T-cell (primary cell): ENCODE data around the gene SCAND1. TPM values are rescaled to one million over a fixed set of nuclear protein-coding genes. Genes with fewer than 3 reads are reported as not detected.
"Not testable (repeated sequence)": the region's sequence is repeated elsewhere in the genome, so short reads cannot be mapped to it uniquely, and the experiment has no call there.

ENCODE experiments used
- ATAC-seq, 4 experiments: fragments of 200-7000 bp in 3 of 4; fragments of 150-1000 bp in 1 of 4; cut with Tn5 transposase; replicated peaks in 1 of 4; 1 replicate in 3 of 4; 2 replicates in 1 of 4; pipeline ENCODE4 v1.10.0; 2021; ENCODE audit warnings: moderate library complexity in 3 of 4, mild to moderate bottlenecking in 2 of 4, moderate number of reproducible peaks in 1 of 4
- CTCF ChIA-PET, 2 donors: fragments of 300-600 bp; sonication (Branson Sonifier 250); formaldehyde crosslinking; loops; one replicate each; lab custom pipeline; 2022; ENCODE audit warnings: antibody characterized with exemption in 2 of 2; lab: Charles Lee
- POLR2A ChIA-PET, 2 donors: fragments of 300-600 bp; sonication (Branson Sonifier 250); formaldehyde crosslinking; loops; one replicate each; lab custom pipeline; 2022; ENCODE audit warnings: antibody characterized with exemption in 2 of 2; lab: Charles Lee
- DNase-seq, 35 experiments: peaks; one replicate each; pipeline versions ENCODE4 v3.0.0 to v3.0.0-alpha.2; 2013 to 2023
- H3K27ac ChIP-seq: one replicate; pipeline ENCODE4 v1.5.1; 2013; ENCODE audit warnings: low read length
- H3K27me3 ChIP-seq, 2 experiments: replicated peaks in 1 of 2; 1 replicate in 1 of 2; 2 replicates in 1 of 2; pipeline versions ENCODE4 v1.6.1 to v1.7.0; 2013; ENCODE audit warnings: low read length in 1 of 2, mixed read lengths in 1 of 2; ENCODE audit not compliant: control insufficient read depth in 2 of 2, insufficient read depth in 2 of 2; ENCODE audit errors: extremely low read depth in 1 of 2
- H3K36me3 ChIP-seq, 2 donors: 1 replicate in 1 of 2; 2 replicates in 1 of 2; pipeline versions ENCODE4 v1.6.1 to v1.7.0; 2013; ENCODE audit warnings: low read length in 1 of 2; ENCODE audit not compliant: control insufficient read depth in 2 of 2, insufficient read depth in 1 of 2; ENCODE audit errors: extremely low read depth in 1 of 2
- H3K4me1 ChIP-seq, 2 experiments: 1 replicate in 1 of 2; 2 replicates in 1 of 2; pipeline versions ENCODE4 v1.6.1 to v1.7.0; 2013; ENCODE audit warnings: low read length in 2 of 2, mixed read lengths in 1 of 2; ENCODE audit not compliant: insufficient read depth in 2 of 2, control insufficient read depth in 1 of 2; ENCODE audit errors: extremely low read depth in 1 of 2
- H3K4me3 ChIP-seq, 2 donors: 1 replicate in 1 of 2; 2 replicates in 1 of 2; pipeline versions ENCODE4 v1.5.1 to v1.7.0; 2013; ENCODE audit warnings: mild to moderate bottlenecking in 2 of 2, low read length in 1 of 2, moderate library complexity in 1 of 2; ENCODE audit not compliant: control insufficient read depth in 1 of 2; ENCODE audit errors: extremely low read depth in 1 of 2
- H3K9me3 ChIP-seq: 2 replicates; pipeline ENCODE4 v1.7.0; 2013
- H3K27ac Mint-ChIP-seq, 2 donors: one replicate each; pipeline ENCODE4 v1.8.0; 2020 to 2021; ENCODE audit warnings: mild to moderate bottlenecking in 2 of 2, mixed read lengths in 2 of 2
- H3K27me3 Mint-ChIP-seq, 2 donors: one replicate each; pipeline ENCODE4 v1.8.0; 2021 to 2022; ENCODE audit warnings: mixed read lengths in 2 of 2
- H3K36me3 Mint-ChIP-seq: one replicate; pipeline ENCODE4 v1.8.0; 2021; ENCODE audit warnings: mixed read lengths
- H3K4me1 Mint-ChIP-seq, 3 donors: one replicate each; pipeline ENCODE4 v1.8.0; 2020 to 2022; ENCODE audit warnings: mixed read lengths in 3 of 3, mild to moderate bottlenecking in 1 of 3
- H3K4me3 Mint-ChIP-seq, 3 donors: one replicate each; pipeline ENCODE4 v1.8.0; 2020 to 2022; ENCODE audit warnings: mild to moderate bottlenecking in 3 of 3, mixed read lengths in 3 of 3, moderate library complexity in 3 of 3
- H3K9me3 Mint-ChIP-seq, 3 donors: one replicate each; pipeline ENCODE4 v1.8.0; 2020 to 2022; ENCODE audit warnings: mixed read lengths in 3 of 3
- WGBS: methylation state at CpG from one replicate; pipeline ENCODE4 v1.1.5; 2013; ENCODE audit warnings: missing lambda C conversion rate; ENCODE audit not compliant: insufficient coverage; 5-methylcytosine and 5-hydroxymethylcytosine counted together
- total RNA-seq, 35 experiments: library from RNA in 6 of 35; stranded (reverse) in 6 of 35; fragments of 120-200 nt in 1 of 35; gene quantifications; one replicate each; pipeline versions ENCODE4 v1.2.1 to v1.2.4 and lab custom pipeline; 2013 to 2026

The SCAND1 gene
- total RNA-seq, 5 donors from 2014 or later (not counting 1 experiment from before 2014, with no cell fraction given): 50.0 to 78.8 (median 70.8) TPM

DNA sequence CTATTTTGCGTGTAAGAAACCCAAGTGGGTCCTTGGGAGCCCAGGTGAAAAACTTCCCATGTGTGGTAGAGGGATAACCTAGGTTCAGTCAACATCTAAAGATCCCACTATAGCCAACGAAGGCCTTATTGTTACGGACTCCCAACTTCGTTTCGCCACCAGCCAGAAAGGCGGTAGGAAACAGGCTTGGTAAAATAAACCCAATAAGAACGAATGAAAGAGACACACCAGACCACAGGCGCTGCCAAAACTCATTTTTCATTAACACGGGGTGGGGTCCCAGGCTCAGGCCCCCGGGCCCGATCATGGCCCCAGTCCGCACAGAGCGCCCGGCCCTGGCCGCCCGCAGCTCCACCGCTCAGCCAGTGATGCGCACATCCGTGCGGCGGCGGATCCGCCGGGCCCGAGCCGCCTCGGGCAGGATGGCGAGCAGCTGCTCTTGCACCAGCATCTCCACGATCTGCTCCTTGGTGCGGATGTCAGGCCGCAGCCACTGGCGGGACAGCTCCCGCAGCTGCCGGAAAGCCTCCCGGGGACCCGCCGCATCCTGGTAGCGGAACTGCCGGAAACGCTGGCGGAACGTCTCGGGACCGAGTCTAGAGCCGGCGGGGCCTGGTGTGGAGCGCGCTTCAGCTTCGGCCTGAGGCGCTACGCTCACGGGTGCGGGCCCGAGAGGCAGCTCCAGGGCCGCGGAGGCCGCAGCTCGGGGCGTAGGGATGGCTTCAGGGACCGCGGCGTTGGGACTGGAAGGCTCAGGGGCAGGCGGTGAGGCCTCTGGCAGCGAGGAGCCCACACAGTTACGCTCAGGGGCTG lies 709 bp downstream of the SCAND1 start:
- Histone ChIP-seq H3K4me1 (peaks cover 14 to 29% of the 10 kb centered on the region in 2 experiments), H3K27me3 (no peaks in the 10 kb centered on the region), H3K27ac (peak overlapping the region; percentile 98), H3K36me3 (peaks cover 0 to 7% of the 10 kb centered on the region in 2 donors), H3K4me3 (peak overlapping the region; percentile 82 to 87), H3K9me3 (no peaks in the 10 kb centered on the region)
- H3K36me3 Mint-ChIP-seq: peaks cover under 1% of the 10 kb centered on the region
- peak overlapping the region; percentile 95 to 99 (median 99) for H3K4me3 Mint-ChIP-seq
- ATAC-seq (peak; percentile 29 to 43 (median 42)), DNase-seq (peak; percentile 39 to 77 (median 64))
- H3K27ac Mint-ChIP-seq: peak overlapping the region; percentile 99 to 100
- peaks cover 20 to 26% (median 21%) of the 10 kb centered on the region in 3 donors for H3K4me1 Mint-ChIP-seq
- ChIA-PET POLR2A (interaction anchor here (0.6 to 1.6 kb wide), 12 partner anchors 10 to 1192 kb away, joined by 3 to 6 read pairs (median 3); partner anchors contain the start of genes PHF20 (in 1 of the 2), RBM39 (in 1 of the 2) and SPAG4 (in 1 of the 2)), CTCF (interaction anchor here (0.6 to 2.4 kb wide), 18 partner anchors 11 to 1142 kb away, joined by 3 to 16 read pairs (median 4); partner anchors contain the start of genes CEP250 (in 1 of the 2), PHF20 (in 1 of the 2), RBL1 (in 1 of the 2) and RBM39 (in 1 of the 2))
- no peaks in the 10 kb centered on the region for H3K27me3 Mint-ChIP-seq
- no peaks in the 10 kb centered on the region for H3K9me3 Mint-ChIP-seq
- under 1% methylated on average over 60 of the region's 65 CpGs for WGBS

GRCh38 chr20:35952480-35953386 lies 1.6 kb downstream of the SCAND1 start:
- Histone ChIP-seq H3K4me3 (peak overlapping the region; percentile 82 to 87), H3K27ac (peak overlapping the region; percentile 98), H3K4me1 (peaks cover 14 to 29% of the 10 kb centered on the region in 2 experiments), H3K27me3 (no peaks in the 10 kb centered on the region), H3K9me3 (no peaks in the 10 kb centered on the region), H3K36me3 (peaks cover 0 to 16% of the 10 kb centered on the region in 2 donors)
- H3K4me1 Mint-ChIP-seq: peaks cover 21 to 33% (median 22%) of the 10 kb centered on the region in 3 donors
- ATAC-seq: no peak
- peak overlapping the region; percentile 92 to 99 for H3K27ac Mint-ChIP-seq
- no peaks in the 10 kb centered on the region for H3K27me3 Mint-ChIP-seq
- H3K36me3 Mint-ChIP-seq: peaks cover 7% of the 10 kb centered on the region
- H3K4me3 Mint-ChIP-seq: peak overlapping the region; percentile 95 to 99 (median 99)
- peak in 3 of 35 experiments; percentile 7 to 29 (median 17) for DNase-seq
- ChIA-PET POLR2A (interaction anchor here (0.5 to 1.1 kb wide), 6 partner anchors 9 to 1995 kb away, joined by 3 to 7 read pairs (median 4); no protein-coding TSS in a partner anchor), CTCF (interaction anchor here in 1 of 2 donors (1.5 to 2.4 kb wide), 3 partner anchors 10 to 498 kb away, joined by 13 to 14 read pairs (median 13); partner anchors contain the start of genes CEP250 and RBM39)
- no peaks in the 10 kb centered on the region for H3K9me3 Mint-ChIP-seq
- 67% methylated on average over 1 of the region's 6 CpGs for WGBS

GRCh38 chr20:35952080-35952479 lies 2.2 kb downstream of the SCAND1 start:
- POLR2A ChIA-PET: interaction anchor here (0.5 to 0.7 kb wide), 4 partner anchors 9 to 1994 kb away, joined by 3 to 7 read pairs (median 6); no protein-coding TSS in a partner anchor
- H3K27ac ChIP-seq: peak overlapping the region; percentile 98
- CTCF ChIA-PET: not testable (repeated sequence)

GRCh38 chr20:35950093-35950492 lies 4.2 kb downstream of the SCAND1 start:
- Histone ChIP-seq H3K9me3 (no peaks in the 10 kb centered on the region), H3K4me3 (no peak overlapping the region), H3K27me3 (no peaks in the 10 kb centered on the region), H3K27ac (no peak overlapping the region), H3K36me3 (peaks cover 0 to 30% of the 10 kb centered on the region in 2 donors), H3K4me1 (peaks cover 9 to 23% of the 10 kb centered on the region in 2 experiments)
- no peak overlapping the region for H3K27ac Mint-ChIP-seq
- H3K4me3 Mint-ChIP-seq: no peak overlapping the region
- H3K4me1 Mint-ChIP-seq: peaks cover 17 to 35% (median 21%) of the 10 kb centered on the region in 3 donors
- no peaks in the 10 kb centered on the region for H3K27me3 Mint-ChIP-seq
- CTCF ChIA-PET: no interaction called here
- WGBS: 100% methylated on average over 3 of the region's 7 CpGs
- no peaks in the 10 kb centered on the region for H3K9me3 Mint-ChIP-seq
- ATAC-seq (no peak), DNase-seq (no peak)
- H3K36me3 Mint-ChIP-seq: peaks cover 16% of the 10 kb centered on the region
- POLR2A ChIA-PET: interaction anchor here in 1 of 2 donors (0.7 kb wide), 1 partner anchor 190 kb away, joined by 8 read pairs; no protein-coding TSS in a partner anchor

More at GRCh38 chr20:35952080-35952479, 2.2 kb downstream of the SCAND1 start:
- Histone ChIP-seq H3K4me3 (peak overlapping the region in 1 of 2 donors; percentile 10), H3K36me3 (peaks cover 0 to 22% of the 10 kb centered on the region in 2 donors), H3K4me1 (peaks cover 14 to 29% of the 10 kb centered on the region in 2 experiments)
- DNase-seq, H3K27me3 Mint-ChIP-seq, ATAC-seq, H3K9me3 Mint-ChIP-seq, H3K27me3 ChIP-seq, H3K9me3 ChIP-seq: not testable (repeated sequence)
- peaks cover 21 to 38% (median 22%) of the 10 kb centered on the region in 3 donors for H3K4me1 Mint-ChIP-seq
- peak overlapping the region; percentile 21 to 99 (median 95) for H3K4me3 Mint-ChIP-seq
- 98% methylated on average over 11 of the region's 14 CpGs for WGBS
- peak overlapping the region; percentile 92 to 99 for H3K27ac Mint-ChIP-seq
- peaks cover 13% of the 10 kb centered on the region for H3K36me3 Mint-ChIP-seq

- H3K4me3 Mint-ChIP-seq: no peak overlapping the region
- no peaks in the 10 kb centered on the region for H3K9me3 Mint-ChIP-seq
- no peaks in the 10 kb centered on the region for H3K27me3 Mint-ChIP-seq
- peak overlapping the region; percentile 44 to 61 for H3K27ac Mint-ChIP-seq
- ChIA-PET CTCF (interaction anchor here (0.5 to 1.1 kb wide), 3 partner anchors 168 to 329 kb away, joined by 3 to 4 read pairs (median 4); no protein-coding TSS in a partner anchor), POLR2A (no interaction called here)
- Histone ChIP-seq H3K9me3 (no peaks in the 10 kb centered on the region), H3K27me3 (no peaks in the 10 kb centered on the region), H3K36me3 (peaks cover 0 to 44% of the 10 kb centered on the region in 2 donors), H3K4me1 (peaks cover 5 to 13% of the 10 kb centered on the region in 2 experiments), H3K4me3 (no peak overlapping the region), H3K27ac (peak overlapping the region; percentile 5)
- H3K4me1 Mint-ChIP-seq: peaks cover 12 to 31% (median 13%) of the 10 kb centered on the region in 3 donors
- H3K36me3 Mint-ChIP-seq: peaks cover 23% of the 10 kb centered on the region
- WGBS: 83% methylated on average over 1 of the region's 2 CpGs
- ATAC-seq (no peak), DNase-seq (no peak)
Observed at GRCh38 chr20:35947907-35948306, 6.4 kb downstream of the SCAND1 start.
